ENCODE measurements around the gene MRTFB. TPM values are rescaled to one million over a fixed set of nuclear protein-coding genes. Genes with fewer than 3 reads are reported as not detected.

Gene MRTFB
- total RNA-seq, 2 experiments from 2014 or later = 18.0 to 19.4 TPM

GRCh38 chr16:14106961-14107360 lies 35.8 kb downstream of the MRTFB start:
- H3K27me3 ChIP-seq (ENCODE audit: control insufficient read depth in 1 of 2, insufficient read depth in 2 of 2, low read length in 2 of 2) = no peaks in the 10 kb centered on the region
- Mint-ChIP-seq H3K27ac (no peak overlapping the region), H3K27me3 (no peaks in the 10 kb centered on the region), H3K4me1 (ENCODE audit: low read depth) (peaks cover 82% of the 10 kb centered on the region), H3K4me3 (no peak overlapping the region), H3K9me3 (no peaks in the 10 kb centered on the region), H3K36me3 (ENCODE audit: low read depth) (no peaks in the 10 kb centered on the region)
- no peaks in the 10 kb centered on the region for H3K36me3 ChIP-seq (ENCODE audit: insufficient read depth, low read length)
- H3K4me1 ChIP-seq (ENCODE audit: insufficient read depth, low read length) = peaks cover 4% of the 10 kb centered on the region
- H3K27ac ChIP-seq (ENCODE audit: low read depth in 1 of 2, low read length in 2 of 2) = no peak overlapping the region
- no peak for DNase-seq
- ChIA-PET CTCF (no interaction called here), POLR2A (no interaction called here)
- no peak for ATAC-seq (ENCODE audit: poor library complexity)
- intact Hi-C loops (cut with DNase I, micrococcal nuclease) = no loop called here
- TF ChIP-seq, protein P1, sequence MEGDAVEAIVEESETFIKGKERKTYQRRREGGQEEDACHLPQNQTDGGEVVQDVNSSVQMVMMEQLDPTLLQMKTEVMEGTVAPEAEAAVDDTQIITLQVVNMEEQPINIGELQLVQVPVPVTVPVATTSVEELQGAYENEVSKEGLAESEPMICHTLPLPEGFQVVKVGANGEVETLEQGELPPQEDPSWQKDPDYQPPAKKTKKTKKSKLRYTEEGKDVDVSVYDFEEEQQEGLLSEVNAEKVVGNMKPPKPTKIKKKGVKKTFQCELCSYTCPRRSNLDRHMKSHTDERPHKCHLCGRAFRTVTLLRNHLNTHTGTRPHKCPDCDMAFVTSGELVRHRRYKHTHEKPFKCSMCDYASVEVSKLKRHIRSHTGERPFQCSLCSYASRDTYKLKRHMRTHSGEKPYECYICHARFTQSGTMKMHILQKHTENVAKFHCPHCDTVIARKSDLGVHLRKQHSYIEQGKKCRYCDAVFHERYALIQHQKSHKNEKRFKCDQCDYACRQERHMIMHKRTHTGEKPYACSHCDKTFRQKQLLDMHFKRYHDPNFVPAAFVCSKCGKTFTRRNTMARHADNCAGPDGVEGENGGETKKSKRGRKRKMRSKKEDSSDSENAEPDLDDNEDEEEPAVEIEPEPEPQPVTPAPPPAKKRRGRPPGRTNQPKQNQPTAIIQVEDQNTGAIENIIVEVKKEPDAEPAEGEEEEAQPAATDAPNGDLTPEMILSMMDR (IDR thresholded peaks at IDR 0.05) = no peak
- H3K9me3 ChIP-seq (ENCODE audit: control insufficient read depth in 1 of 2, insufficient read depth in 1 of 2, low read length in 2 of 2) = no peaks in the 10 kb centered on the region
- no peak overlapping the region for H3K4me3 ChIP-seq (ENCODE audit: low read length)

DNA sequence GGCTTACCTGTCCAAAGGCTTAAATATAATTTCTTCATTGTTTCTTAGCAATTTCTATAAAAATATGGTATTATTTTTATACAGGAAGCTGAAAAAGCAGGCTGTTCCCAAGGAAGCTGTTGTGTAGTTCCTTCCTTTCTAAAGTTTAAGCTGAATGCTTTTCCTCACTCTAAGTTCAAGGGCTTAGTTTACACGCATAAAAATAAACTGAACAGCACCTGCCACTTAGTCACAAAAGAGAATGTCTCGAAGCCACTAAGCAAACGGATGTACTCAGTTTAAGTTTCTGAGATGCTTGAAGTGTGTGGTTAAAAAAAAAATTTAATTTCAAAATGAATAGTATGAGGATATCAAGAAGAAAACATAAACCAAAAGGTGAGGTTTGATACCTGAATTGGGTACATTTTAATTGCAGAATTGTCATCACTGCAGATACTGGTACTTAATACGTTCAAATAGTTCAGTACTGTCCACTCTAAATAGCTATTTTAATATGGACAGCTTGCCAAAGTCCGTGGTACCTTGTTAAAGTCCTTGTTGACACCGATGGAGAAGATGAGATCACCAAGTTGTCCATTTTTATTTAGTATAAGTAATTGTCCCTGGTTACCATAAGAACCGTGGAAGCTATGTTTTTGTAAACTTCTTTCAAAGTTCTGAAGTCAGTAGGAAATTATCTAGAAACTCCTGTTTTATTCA lies 38.1 kb downstream of the MRTFB start:
- DNase-seq (no peak), ATAC-seq (ENCODE audit: poor library complexity) (no peak)
- H3K4me1 Mint-ChIP-seq (ENCODE audit: low read depth) = peaks cover 67% of the 10 kb centered on the region
- no peaks in the 10 kb centered on the region for H3K27me3 ChIP-seq (ENCODE audit: control insufficient read depth in 1 of 2, insufficient read depth in 2 of 2, low read length in 2 of 2)
- intact Hi-C loops (cut with DNase I, micrococcal nuclease) = no loop called here
- POLR2A ChIA-PET = interaction anchor here (1.4 kb wide), 1 partner anchor 17 kb away, joined by 3 read pairs; no protein-coding TSS in a partner anchor
- peaks cover 11% of the 10 kb centered on the region for H3K4me1 ChIP-seq (ENCODE audit: insufficient read depth, low read length)
- no peak overlapping the region for H3K4me3 ChIP-seq (ENCODE audit: low read length)
- H3K36me3 ChIP-seq (ENCODE audit: insufficient read depth, low read length) = no peaks in the 10 kb centered on the region
- H3K4me3 Mint-ChIP-seq = no peak overlapping the region
- no peaks in the 10 kb centered on the region for H3K9me3 Mint-ChIP-seq
- H3K27ac ChIP-seq (ENCODE audit: low read depth in 1 of 2, low read length in 2 of 2) = no peak overlapping the region
- TF ChIP-seq, protein P1 (IDR thresholded peaks at IDR 0.05) = no peak
- no peaks in the 10 kb centered on the region for H3K9me3 ChIP-seq (ENCODE audit: control insufficient read depth in 1 of 2, insufficient read depth in 1 of 2, low read length in 2 of 2)
- no peaks in the 10 kb centered on the region for H3K27me3 Mint-ChIP-seq
- CTCF ChIA-PET = no interaction called here
- H3K27ac Mint-ChIP-seq = peak overlapping the region; percentile 16
- no peaks in the 10 kb centered on the region for H3K36me3 Mint-ChIP-seq (ENCODE audit: low read depth)

GRCh38 chr16:14109782-14110727 lies 38.9 kb downstream of the MRTFB start:
- Histone ChIP-seq H3K4me1 (ENCODE audit: insufficient read depth, low read length) (peaks cover 11% of the 10 kb centered on the region), H3K27me3 (ENCODE audit: control insufficient read depth in 1 of 2, insufficient read depth in 2 of 2, low read length in 2 of 2) (no peaks in the 10 kb centered on the region), H3K4me3 (ENCODE audit: low read length) (no peak overlapping the region), H3K36me3 (ENCODE audit: insufficient read depth, low read length) (no peaks in the 10 kb centered on the region), H3K27ac (ENCODE audit: low read depth in 1 of 2, low read length in 2 of 2) (no peak overlapping the region), H3K9me3 (ENCODE audit: control insufficient read depth in 1 of 2, insufficient read depth in 1 of 2, low read length in 2 of 2) (no peaks in the 10 kb centered on the region)
- no peak overlapping the region for H3K4me3 Mint-ChIP-seq
- TF ChIP-seq, protein P1 (IDR thresholded peaks at IDR 0.05) = no peak
- no peaks in the 10 kb centered on the region for H3K9me3 Mint-ChIP-seq
- POLR2A ChIA-PET = interaction anchor here (1.4 kb wide), 1 partner anchor 16 kb away, joined by 3 read pairs; no protein-coding TSS in a partner anchor
- DNase-seq (no peak), ATAC-seq (ENCODE audit: poor library complexity) (no peak)
- intact Hi-C loops (cut with DNase I, micrococcal nuclease) = no loop called here
- H3K27ac Mint-ChIP-seq = peak overlapping the region; percentile 16
- H3K36me3 Mint-ChIP-seq (ENCODE audit: low read depth) = no peaks in the 10 kb centered on the region
- CTCF ChIA-PET = no interaction called here
- H3K4me1 Mint-ChIP-seq (ENCODE audit: low read depth) = peaks cover 65% of the 10 kb centered on the region
- H3K27me3 Mint-ChIP-seq = no peaks in the 10 kb centered on the region
